ENCODE data around the gene ETS1. TPM values are rescaled to one million over a fixed set of nuclear protein-coding genes. Genes with fewer than 3 reads are reported as not detected.

Gene ETS1
- polyA plus RNA-seq, 1 donor (not counting 4 experiments of a cell fraction or from before 2014, with no cell fraction given), result 41.0 TPM

DNA sequence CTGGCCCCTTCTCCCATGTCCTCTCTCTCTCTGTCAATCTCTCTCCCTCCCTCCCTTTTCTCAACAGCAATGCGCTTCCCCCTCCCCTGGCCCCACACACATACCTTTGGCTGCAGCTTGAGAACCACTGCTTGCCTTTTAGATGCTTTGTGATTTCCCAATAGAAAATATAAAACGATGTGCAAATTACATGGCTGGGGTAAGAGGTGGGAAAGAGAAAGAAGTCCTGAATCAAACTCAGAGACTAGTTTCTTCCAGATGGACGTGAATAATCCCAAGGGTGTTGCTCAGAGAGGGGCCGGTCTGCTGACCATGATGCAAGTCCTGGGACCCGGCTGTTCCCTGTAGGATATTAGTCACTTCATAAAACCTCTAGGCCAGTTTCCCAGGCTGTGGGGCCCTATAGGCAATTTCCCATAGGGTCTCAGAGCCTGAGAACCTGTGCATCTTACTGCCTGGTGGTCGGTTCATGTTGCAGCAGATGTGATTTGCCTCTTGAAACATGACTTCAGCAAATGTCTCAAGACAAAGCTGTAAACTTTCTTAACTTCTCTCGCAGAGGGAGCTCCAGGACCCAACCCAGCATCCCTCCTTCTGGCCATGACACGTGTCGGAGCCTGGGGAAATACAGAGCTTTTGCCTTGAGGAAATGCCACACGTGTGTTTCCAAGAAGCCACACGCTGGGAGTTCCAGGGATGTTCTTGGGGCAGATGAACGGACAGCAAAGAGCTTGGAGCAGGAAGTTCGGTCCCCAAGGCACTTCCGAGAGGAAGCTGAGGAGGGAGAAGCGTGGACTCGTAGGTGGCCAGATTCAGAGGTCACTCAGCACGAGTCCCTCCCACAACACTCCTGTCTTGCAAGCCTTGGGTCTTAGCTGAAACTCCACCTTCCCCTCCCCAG lies 34.5 kb upstream of the ETS1 start:
- Histone ChIP-seq H3K27ac (ENCODE audit: control insufficient read depth, insufficient read depth, low read length) (no peak overlapping the region), H2AFZ (ENCODE audit: control insufficient read depth, low read length) (no peak overlapping the region), H3K79me2 (ENCODE audit: control insufficient read depth, insufficient read depth, low read length) (no peaks in the 10 kb centered on the region), H3K4me2 (ENCODE audit: control insufficient read depth, extremely low read depth, insufficient read depth, low read depth, low read length) (no peak overlapping the region), H4K20me1 (ENCODE audit: control insufficient read depth, extremely low read depth, insufficient read depth, low read length) (no peaks in the 10 kb centered on the region), H3K9me3 (ENCODE audit: control insufficient read depth, low read depth, low read length) (no peaks in the 10 kb centered on the region), H3K4me3 (ENCODE audit: control insufficient read depth in 2 of 3, extremely low read depth in 1 of 3, insufficient read depth in 2 of 3, low read depth in 1 of 3, low read length in 3 of 3) (no peak overlapping the region), H3K9ac (ENCODE audit: control insufficient read depth, extremely low read depth, insufficient read depth, low read length) (no peak overlapping the region), H3K27me3 (ENCODE audit: control insufficient read depth, extremely low read depth, insufficient read depth, low read length) (peaks cover 3% of the 10 kb centered on the region), H3K36me3 (ENCODE audit: control insufficient read depth in 2 of 2, extremely low read depth in 1 of 2, insufficient read depth in 2 of 2, low read length in 2 of 2) (no peaks in the 10 kb centered on the region), H3K9me1 (ENCODE audit: control insufficient read depth, extremely low read depth, insufficient read depth, low read length) (no peaks in the 10 kb centered on the region), H3K4me1 (ENCODE audit: control insufficient read depth, extremely low read depth, insufficient read depth, low read length) (no peaks in the 10 kb centered on the region)
- FAIRE-seq (no peak), DNase-seq (ENCODE audit: low read depth, low spot score) (no peak)
- TF ChIP-seq EZH2 (IDR thresholded peaks at IDR 0.05; ENCODE audit: low read length), result no peak
- TF ChIP-seq, protein P1, sequence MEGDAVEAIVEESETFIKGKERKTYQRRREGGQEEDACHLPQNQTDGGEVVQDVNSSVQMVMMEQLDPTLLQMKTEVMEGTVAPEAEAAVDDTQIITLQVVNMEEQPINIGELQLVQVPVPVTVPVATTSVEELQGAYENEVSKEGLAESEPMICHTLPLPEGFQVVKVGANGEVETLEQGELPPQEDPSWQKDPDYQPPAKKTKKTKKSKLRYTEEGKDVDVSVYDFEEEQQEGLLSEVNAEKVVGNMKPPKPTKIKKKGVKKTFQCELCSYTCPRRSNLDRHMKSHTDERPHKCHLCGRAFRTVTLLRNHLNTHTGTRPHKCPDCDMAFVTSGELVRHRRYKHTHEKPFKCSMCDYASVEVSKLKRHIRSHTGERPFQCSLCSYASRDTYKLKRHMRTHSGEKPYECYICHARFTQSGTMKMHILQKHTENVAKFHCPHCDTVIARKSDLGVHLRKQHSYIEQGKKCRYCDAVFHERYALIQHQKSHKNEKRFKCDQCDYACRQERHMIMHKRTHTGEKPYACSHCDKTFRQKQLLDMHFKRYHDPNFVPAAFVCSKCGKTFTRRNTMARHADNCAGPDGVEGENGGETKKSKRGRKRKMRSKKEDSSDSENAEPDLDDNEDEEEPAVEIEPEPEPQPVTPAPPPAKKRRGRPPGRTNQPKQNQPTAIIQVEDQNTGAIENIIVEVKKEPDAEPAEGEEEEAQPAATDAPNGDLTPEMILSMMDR (optimal IDR thresholded peaks at IDR 0.05 in 1 of 3, IDR thresholded peaks at IDR 0.05 in 1 of 3, conservative IDR thresholded peaks at IDR 0.05 in 1 of 3; ENCODE audit: extremely low read depth in 1 of 3, insufficient read depth in 2 of 3, low read length in 3 of 3), result no peak
- dilution Hi-C loops (cut with MboI; ENCODE audit: extremely low pct_ligation_motif_present, low sequenced_read_pairs), result loop anchor here (25.0 kb wide), 1 partner anchor 110 kb away; no protein-coding TSS in a partner anchor

DNA sequence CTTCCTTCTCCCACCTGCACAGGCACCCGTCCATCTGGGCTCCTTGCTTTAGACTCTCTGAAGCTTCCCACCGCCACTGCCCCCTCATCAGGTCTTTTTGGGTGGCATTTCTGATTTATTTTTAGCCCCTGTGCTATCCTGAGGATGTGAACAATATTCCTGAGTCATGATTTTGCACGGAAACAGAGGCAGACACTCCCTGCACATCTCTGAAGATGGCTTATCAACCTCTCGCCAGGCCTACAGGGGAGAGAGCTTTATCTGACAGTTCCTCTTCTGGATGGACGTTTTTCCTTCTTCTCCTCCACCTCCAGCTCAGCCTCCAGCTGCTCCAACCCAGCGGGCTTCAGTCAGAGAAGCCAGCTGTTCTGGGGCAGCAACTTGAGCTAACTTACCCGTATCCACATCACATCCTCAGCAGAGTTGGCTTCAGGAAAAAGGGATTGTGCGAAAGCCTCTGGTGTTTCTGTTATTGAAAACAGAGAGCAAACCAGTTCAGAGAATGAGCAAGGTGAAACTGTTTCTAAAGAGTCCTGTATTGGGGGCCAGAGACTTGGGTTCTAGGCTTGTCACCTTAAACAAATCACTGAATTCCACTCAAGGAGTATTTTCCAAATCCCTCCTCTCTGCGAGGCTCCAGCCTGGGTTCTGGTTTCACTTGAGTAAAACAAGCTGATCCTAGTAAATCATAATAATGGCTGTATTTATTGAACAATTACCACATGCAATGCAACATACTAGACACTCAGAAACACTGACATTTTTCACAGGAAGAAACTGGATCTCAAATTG lies 33.1 kb upstream of the ETS1 start:
- Histone ChIP-seq H3K9me3 (ENCODE audit: control insufficient read depth, low read depth, low read length) (no peaks in the 10 kb centered on the region), H2AFZ (ENCODE audit: control insufficient read depth, low read length) (no peak overlapping the region), H4K20me1 (ENCODE audit: control insufficient read depth, extremely low read depth, insufficient read depth, low read length) (no peaks in the 10 kb centered on the region), H3K4me2 (ENCODE audit: control insufficient read depth, extremely low read depth, insufficient read depth, low read depth, low read length) (no peak overlapping the region), H3K4me1 (ENCODE audit: control insufficient read depth, extremely low read depth, insufficient read depth, low read length) (no peaks in the 10 kb centered on the region), H3K79me2 (ENCODE audit: control insufficient read depth, insufficient read depth, low read length) (no peaks in the 10 kb centered on the region), H3K27ac (ENCODE audit: control insufficient read depth, insufficient read depth, low read length) (no peak overlapping the region), H3K4me3 (ENCODE audit: control insufficient read depth in 2 of 3, extremely low read depth in 1 of 3, insufficient read depth in 2 of 3, low read depth in 1 of 3, low read length in 3 of 3) (no peak overlapping the region), H3K9me1 (ENCODE audit: control insufficient read depth, extremely low read depth, insufficient read depth, low read length) (no peaks in the 10 kb centered on the region), H3K27me3 (ENCODE audit: control insufficient read depth, extremely low read depth, insufficient read depth, low read length) (peaks cover 3% of the 10 kb centered on the region), H3K9ac (ENCODE audit: control insufficient read depth, extremely low read depth, insufficient read depth, low read length) (no peak overlapping the region), H3K36me3 (ENCODE audit: control insufficient read depth in 2 of 2, extremely low read depth in 1 of 2, insufficient read depth in 2 of 2, low read length in 2 of 2) (no peaks in the 10 kb centered on the region)
- TF ChIP-seq EZH2 (IDR thresholded peaks at IDR 0.05; ENCODE audit: low read length), result no peak
- TF ChIP-seq, protein P1 (optimal IDR thresholded peaks at IDR 0.05 in 1 of 3, IDR thresholded peaks at IDR 0.05 in 1 of 3, conservative IDR thresholded peaks at IDR 0.05 in 1 of 3; ENCODE audit: extremely low read depth in 1 of 3, insufficient read depth in 2 of 3, low read length in 3 of 3), result no peak
- FAIRE-seq (no peak), DNase-seq (ENCODE audit: low read depth, low spot score) (no peak)
- dilution Hi-C loops (cut with MboI; ENCODE audit: extremely low pct_ligation_motif_present, low sequenced_read_pairs), result loop anchor here (25.0 kb wide), 1 partner anchor 108 kb away; no protein-coding TSS in a partner anchor

All from keratinocyte (primary cell).